GM21381 (cell line): ENCODE results near the gene ZNF891.

ENCODE experiments used
- ATAC-seq: cut with Tn5 transposase; IDR thresholded peaks from one replicate; pipeline ENCODE4 v1.9.1; 2021; ENCODE audit warnings: mild to moderate bottlenecking, moderate library complexity; ENCODE audit not compliant: unreplicated experiment

Gene ZNF891

GRCh38 chr12:133130038-133130807 lies at the start of gene ZNF891, which contains the start of gene ZNF10:
TSS of gene ZNF891 (minus strand) at chr12:133130274. CDS start at chr12:133121918, 8,356 bp downstream.
TSS of gene ZNF10 (plus strand) at chr12:133130627. CDS start at chr12:133144493, 13,866 bp downstream.
- peak; percentile 96 for ATAC-seq

- no peak for ATAC-seq
Measured at GRCh38 chr12:133174901-133175300, 44.8 kb upstream of the ZNF891 start.

GRCh38 chr12:133172491-133172890 lies 42.4 kb upstream of the ZNF891 start:
- no peak for ATAC-seq

- no peak for ATAC-seq
Measured at GRCh38 chr12:133165776-133166175, 35.7 kb upstream of the ZNF891 start.

GRCh38 chr12:133156125-133156690 lies 26.1 kb upstream of the ZNF891 start:
- no peak for ATAC-seq

GRCh38 chr12:133145981-133146380 lies 15.9 kb upstream of the ZNF891 start:
- no peak for ATAC-seq

GRCh38 chr12:133135747-133136146 lies 5.7 kb upstream of the ZNF891 start:
- ATAC-seq = no peak

GRCh38 chr12:133130808-133131128 lies 694 bp upstream of the ZNF891 start:
- peak; percentile 5 for ATAC-seq

- ATAC-seq = no peak
Measured at GRCh38 chr12:133129368-133130037, 571 bp downstream of the ZNF891 start.

GRCh38 chr12:133124674-133125073 lies 5.4 kb downstream of the ZNF891 start:
- no peak for ATAC-seq

GRCh38 chr12:133120385-133121191 lies 9.5 kb downstream of the ZNF891 start:
- ATAC-seq = no peak

- no peak for ATAC-seq
Measured at GRCh38 chr12:133108150-133108549, 21.9 kb downstream of the ZNF891 start.

- no peak for ATAC-seq
Measured at GRCh38 chr12:133107121-133107520, 23.0 kb downstream of the ZNF891 start.

GRCh38 chr12:133106253-133106652 lies 23.8 kb downstream of the ZNF891 start:
- ATAC-seq = no peak

- ATAC-seq = no peak
Measured at GRCh38 chr12:133105620-133106019, 24.5 kb downstream of the ZNF891 start.

- no peak for ATAC-seq
Measured at GRCh38 chr12:133083345-133083744, 46.7 kb downstream of the ZNF891 start.

- ATAC-seq = no peak
Measured at GRCh38 chr12:133081159-133081780, 48.8 kb downstream of the ZNF891 start.

- peak; percentile 65 for ATAC-seq
Measured at GRCh38 chr12:133080368-133081158, 49.5 kb downstream of the ZNF891 start, which contains the start of gene ZNF140. TSS of gene ZNF140 (plus strand) at chr12:133080923. CDS start at chr12:133081321, 398 bp downstream.

- peak; percentile 81 for ATAC-seq
Measured at GRCh38 chr12:133080026-133080367, 50.1 kb downstream of the ZNF891 start.

GRCh38 chr12:133073836-133074235 lies 56.2 kb downstream of the ZNF891 start:
- ATAC-seq = no peak
